GM18526 (cell line): ENCODE results near the gene NFAM1.

Experiments
- POLR2A ChIP-seq: IDR thresholded peaks from 3 replicates; pipeline ENCODE4 v1.6.1; 2011; ENCODE audit not compliant: insufficient read length; ENCODE audit errors: extremely low read depth

Gene NFAM1

DNA sequence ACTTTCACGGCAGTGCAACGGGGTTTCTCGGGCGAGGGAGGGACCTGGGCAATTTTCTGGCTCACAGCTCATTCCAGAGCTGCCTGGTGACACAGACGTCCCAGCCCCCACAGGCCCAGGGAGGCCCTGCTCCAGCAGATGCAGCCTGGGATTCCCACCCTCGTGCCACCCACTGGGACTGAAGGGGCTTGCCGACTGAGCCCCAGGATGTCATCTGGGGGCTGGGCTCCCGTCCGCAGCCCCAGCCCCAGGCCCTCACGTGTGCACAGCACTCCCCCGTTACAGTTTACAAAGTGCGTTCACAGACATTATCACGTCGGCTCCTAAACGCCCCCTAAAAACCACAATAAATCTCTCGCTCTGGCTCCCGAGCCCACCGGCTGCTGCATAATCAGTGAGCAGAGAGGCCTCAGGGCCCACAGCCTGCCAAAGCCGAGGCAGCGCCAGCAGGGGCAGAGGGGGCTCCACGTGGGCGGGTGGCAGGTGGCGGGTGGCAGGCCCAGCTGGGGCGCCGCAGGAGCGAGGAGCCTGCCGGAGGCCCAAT, 84.8 kb downstream of the NFAM1 start:
- no peak for TF ChIP-seq POLR2A

DNA sequence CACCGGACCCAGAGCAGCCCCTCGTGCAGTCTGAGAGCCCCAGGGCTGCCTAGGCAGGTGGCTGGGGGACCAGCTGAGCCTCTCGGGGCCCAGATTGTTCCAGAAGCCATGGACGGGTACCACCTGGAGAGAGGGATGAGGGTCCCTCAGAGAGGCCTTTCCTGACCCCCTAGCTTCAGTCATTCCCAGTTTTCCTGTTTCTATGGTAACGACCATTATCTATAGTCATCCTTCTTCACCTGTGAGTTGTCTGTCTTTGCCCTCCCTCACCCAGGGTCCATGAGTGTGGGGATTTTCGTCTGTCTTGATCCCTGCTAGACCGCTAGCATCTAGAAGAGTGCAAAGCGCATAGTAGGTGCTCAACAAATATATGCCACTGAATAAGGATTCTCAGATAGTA, 85.5 kb downstream of the NFAM1 start:
- TF ChIP-seq POLR2A = no peak

DNA sequence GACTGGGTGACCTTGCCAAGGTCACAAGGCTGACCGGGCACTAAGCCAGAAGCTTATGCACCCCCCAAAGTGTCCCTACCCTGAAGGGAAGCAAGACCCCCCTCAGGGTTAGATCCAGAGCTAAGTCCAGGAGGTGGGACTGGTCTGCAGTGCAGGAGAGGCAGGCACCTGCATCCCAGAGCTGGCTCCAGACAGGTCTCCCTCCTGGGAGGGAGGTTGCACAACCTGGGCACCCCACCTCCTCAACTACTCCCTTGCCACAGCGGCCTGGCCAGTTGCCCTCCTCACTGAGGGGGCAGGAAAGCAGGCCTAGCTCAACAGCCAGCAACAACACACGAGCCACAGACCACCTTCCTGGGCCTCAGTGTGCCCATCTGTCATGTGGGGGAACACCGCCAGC, 86.7 kb downstream of the NFAM1 start:
- TF ChIP-seq POLR2A = no peak

DNA sequence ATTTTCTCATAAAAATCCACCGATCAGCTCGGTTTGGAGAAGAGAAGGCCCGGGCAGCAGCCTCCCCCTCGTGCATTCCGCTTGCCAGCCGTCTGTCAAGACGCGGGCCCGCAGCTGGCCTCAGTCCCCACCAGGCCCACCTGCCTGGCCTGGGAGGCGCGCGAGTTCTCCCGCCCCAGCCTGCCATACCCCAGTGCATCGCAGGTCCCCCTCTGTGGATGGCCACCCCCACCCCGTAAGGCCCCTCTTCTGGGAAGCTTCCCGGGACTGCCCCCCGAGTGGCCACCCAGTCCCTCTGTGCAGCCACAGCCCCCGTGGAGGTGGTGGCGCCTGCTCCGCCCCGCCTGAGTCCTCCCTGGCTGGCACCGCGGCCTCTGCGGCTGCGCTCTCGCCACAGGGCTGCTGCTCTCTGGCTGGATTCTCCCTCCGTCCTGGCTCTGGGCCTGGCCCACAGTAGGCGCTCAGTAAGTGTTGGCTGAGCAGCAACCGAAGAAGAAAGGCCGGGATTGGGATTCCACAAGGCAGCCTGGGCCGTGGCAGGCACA, 87.8 kb downstream of the NFAM1 start:
- no peak for TF ChIP-seq POLR2A

DNA sequence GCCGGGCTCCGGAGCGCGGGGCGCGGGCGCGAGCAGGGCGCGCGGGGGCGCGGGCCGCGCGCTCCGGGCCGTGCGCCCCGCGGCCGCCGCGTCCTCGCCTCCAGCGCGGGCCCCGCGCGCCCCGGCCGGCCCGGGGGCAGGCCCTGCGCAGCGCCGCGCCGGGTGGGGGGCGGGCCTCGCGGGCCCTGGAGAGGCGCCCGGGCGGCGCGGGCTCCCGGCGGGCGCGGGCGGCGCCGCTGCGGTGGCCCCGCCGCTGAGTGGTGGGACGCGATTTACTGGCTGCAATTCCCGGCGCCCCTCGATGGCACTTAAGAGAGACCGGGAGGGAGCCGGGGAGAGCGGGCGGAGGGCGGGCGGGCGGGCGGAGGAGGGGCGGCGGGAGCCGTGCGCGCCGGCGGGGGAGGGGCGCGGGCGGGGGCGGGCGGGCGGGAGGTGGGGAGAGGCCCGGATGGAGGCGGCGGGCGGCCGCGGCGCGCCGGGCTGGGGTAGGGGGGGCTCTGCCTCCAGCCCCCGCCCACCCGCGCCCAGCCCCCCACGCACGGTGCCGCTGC, 88.6 kb downstream of the NFAM1 start:
- no peak for TF ChIP-seq POLR2A

DNA sequence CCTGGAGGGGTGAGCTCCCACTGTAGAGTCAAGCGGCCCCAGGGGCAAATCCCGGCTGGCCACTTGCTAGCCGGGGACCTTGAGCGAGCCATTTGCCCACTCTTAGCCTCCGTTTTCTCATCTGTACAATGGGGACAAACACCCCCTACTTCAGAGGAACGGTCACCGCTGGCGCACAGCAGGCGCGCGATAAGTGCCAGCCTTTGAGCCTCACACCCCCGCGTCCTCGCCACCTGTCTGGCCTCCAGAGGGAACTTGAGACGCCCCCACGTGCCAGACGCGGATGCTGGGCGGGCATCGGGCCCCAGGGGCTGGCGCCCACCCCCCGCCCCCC, 89.1 kb downstream of the NFAM1 start:
- no peak for TF ChIP-seq POLR2A

DNA sequence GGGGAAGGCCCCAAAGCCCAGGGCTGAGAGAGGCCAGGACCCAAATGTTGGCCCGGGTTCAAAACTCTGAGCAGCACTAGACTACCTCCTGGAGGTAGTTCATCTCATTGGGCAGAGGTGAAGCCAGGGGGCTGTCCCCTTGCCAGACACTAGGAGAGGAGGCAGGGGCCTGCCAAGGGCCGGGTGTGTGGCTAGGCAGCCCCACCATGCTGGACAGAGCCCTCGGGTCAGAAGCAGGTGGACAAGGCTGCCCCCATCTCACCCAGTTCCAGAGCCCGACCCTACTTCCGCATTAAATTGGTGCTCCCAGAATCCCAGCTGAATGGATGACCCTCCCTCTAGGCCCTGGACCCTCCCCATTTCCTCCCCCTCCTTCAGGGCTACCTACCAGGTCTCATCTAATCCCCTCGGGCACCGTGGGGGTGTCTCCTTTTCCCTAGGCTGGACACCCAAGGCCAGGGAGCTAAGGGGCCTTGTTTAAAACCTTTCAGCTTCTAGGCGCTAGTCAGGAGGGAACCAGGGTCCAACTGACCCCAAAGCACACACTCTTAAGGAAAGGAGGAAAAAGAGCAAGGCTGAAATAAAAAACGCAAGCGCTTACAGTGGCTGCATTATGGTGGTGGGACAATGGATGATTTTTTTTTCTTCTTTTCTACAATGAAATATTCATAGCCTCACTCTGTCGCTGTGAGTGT, 89.6 kb downstream of the NFAM1 start:
- no peak for TF ChIP-seq POLR2A

DNA sequence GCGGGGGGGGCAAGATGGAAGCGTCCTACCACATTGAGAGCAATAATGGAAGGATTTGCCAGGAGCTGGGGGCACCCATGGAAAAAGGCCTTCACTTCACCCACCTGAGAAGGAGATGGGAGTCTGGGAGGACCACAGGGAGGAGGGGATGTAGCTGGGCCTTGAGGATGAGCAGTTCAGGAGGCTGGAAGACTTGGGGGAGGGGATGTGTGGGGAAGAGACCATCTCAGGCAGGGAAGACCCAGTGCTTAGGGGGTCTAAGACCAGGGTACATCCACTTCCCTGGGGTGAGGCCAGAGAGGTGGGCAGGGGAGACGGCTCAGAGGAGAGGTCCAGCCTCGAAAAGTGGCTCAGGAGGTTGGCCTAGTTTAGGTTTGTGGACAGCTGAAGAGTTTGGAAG, 90.4 kb downstream of the NFAM1 start:
- TF ChIP-seq POLR2A = no peak

DNA sequence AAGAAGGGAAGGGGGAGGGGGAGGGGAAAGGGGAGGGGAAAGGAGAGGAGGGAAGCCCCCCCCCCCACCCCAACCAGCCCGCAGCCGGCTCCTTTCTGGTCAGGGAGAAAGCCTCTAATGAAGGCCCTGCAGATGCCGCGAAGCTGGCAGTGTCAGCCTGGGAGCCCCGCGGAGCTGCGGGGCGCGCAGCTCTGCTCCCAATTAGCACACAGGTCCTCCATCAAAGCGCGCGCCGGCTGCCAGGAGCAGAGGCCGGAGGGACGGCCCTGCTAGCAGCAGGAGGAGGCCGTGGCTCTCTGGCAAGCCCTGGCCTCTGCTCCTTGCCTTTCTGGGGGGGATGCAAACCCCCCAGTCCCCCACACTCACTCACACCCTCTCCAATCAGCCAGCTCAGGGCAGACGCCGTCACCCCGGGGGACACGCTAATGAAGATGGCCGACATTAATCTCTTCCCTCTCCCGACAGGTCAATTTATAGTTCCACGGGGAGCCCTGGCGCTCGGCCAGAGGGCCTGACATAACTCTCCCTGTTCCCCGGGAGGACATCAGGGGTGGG, 91.3 kb downstream of the NFAM1 start:
- no peak for TF ChIP-seq POLR2A

DNA sequence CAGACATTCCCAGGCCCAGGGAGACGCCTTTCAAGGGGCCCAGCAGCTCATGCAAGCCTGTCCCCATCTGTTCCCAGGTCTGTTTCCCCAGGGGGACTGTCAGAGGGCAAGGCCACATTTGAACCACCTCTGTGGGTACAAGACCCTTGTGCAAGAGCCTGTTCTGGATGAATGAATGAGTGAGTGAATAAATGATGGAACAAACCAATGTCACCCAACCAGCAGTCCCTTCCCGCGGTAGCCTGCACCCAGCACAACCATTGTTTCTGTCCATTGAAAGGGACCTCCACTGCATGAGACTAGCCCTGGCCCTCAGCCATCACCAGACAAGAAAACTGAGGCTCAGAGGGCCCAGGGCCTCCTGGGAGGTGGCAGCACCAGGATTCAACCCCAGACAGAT, 92.1 kb downstream of the NFAM1 start:
- TF ChIP-seq POLR2A = no peak

DNA sequence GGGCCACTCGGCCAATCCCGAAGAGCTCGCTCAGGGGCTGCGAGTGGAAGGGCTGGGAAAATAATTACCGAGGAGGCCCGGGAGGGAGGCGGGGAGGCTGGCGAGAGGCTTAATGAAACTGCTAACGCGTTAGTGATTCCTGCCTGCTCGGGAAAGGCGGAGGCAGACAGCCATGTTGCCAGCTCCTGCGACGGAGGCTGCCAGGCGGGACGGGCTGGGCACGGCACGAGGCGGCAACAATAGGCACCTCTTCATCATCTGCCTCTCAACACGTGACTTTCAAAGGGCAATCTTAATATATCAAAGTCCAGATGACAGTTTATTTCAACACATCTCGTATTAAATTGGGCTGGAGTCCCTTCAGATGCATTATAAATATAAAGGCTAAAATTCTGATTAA, 93.7 kb downstream of the NFAM1 start:
- TF ChIP-seq POLR2A = no peak

DNA sequence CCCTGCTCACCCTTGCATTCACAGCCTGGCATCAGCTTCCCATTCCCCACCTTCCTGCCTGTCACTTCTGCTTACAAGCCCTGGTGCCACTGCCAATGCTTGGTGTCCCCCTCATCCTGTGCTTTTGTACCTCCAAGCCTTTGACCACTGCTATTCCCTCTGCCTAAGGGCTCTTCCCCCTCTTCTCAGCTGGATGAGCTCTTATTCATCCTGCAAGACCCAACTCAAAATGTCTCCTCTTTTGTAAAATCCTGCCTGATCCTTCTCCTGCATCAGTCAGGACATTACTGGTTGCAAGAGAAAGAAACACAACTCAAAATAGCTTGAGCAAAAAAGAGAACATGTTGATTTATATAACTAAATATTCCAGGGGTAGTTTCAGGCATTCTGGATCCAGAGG, 94.8 kb downstream of the NFAM1 start:
- TF ChIP-seq POLR2A = no peak

DNA sequence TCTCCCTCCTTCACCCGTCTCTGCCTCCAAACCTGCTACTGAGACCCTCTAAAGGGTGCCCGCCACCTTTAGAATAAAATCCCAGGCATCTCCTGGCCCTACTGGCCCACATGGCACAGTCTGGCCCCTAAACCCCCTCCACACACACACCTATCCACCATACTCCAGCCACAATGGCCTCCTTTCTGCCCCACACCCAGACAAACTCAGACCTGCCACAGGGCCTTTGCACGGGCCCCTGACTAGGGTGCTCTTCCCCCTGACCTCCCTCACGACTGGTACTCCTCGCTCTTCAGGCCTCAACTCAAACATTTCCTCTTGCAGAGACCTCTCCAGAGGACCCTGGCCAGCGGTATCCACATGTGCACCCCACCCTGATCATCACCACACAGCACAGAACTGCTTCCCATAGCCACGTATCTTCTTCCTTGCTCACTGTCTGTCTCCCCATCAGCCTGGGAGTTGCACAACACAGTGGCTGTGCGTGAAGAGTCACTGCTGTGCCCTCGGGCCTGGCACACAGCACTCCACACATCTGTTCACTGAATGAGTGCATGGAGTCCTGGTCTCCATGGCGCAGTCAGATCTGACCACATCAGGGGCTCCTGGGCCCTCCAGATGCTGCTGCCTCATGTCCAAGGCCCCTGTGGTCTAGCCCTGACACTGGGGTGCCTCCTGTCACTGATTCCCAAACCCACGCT, 95.5 kb downstream of the NFAM1 start:
- TF ChIP-seq POLR2A = no peak

DNA sequence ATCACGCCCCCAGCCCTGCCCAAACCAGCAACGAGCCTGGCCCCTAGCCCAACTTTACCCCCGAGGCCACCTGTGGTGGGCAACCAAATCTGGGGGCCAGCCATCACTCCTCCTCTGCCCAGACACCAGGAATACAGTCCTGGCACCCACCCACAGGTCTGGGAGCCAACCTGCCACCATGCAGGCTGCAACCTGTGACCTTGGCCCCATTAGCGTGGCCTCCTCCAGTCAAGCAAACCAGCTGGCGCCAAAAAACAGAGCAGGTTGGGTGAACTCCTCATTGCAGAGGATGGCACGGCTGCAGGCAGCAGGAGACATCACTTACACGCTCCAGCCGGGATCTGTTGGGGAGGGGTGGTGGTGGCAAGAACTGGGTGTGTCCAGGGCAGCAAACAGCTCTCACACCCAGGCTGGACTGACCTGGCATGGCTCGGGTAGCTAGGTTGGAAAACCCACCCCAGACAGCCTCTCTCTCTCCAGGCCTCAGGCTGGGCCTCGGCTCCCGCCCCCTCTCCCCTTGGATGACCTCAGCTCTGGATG, 96.3 kb downstream of the NFAM1 start:
- TF ChIP-seq POLR2A = no peak

DNA sequence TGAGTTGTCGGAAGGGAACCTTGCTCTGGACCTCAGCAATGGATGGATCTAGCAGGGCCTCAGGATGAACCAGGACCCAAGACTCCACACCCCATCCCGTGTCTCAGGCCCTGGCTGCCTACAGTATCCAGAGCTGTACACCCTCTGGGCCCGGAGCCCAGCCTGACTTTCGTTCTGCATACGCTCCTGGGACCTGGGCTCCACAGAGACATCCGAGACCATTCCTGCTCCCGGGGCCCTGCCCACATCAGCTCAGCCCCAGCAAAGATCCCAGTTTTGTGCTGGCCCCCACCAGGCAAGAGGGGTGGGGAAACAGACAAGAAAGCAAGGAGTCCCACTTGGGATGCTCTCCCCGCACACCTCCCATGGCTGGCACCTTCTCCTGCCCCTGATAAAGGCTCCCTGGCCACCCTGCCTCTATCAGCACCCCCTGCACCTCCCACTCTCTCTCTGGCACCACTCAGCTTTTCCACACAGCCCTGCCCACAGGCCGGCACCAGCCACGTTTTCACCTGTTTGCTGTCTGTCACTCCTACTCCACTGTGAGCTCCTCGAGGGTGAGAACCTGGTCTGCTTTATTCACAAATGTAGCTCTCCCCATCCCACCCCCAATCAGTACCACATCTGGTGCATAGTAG, 97.2 kb downstream of the NFAM1 start:
- no peak for TF ChIP-seq POLR2A
